ENCODE results near the gene OSBPL2. TPM values are rescaled to one million over a fixed set of nuclear protein-coding genes. Genes with fewer than 3 reads are reported as not detected.

The OSBPL2 gene
- total RNA-seq, 1 donor from 2014 or later = 21.1 TPM

GRCh38 chr20:62333820-62334595, 95.7 kb downstream of the OSBPL2 start:
- ATAC-seq = peak; percentile 3
- DNase-seq (ENCODE audit: low spot score) = no peak

- ATAC-seq (no peak), DNase-seq (ENCODE audit: low spot score) (no peak)
These were observed 96.6 kb downstream of the OSBPL2 start for GRCh38 chr20:62334881-62335280.

GRCh38 chr20:62335532-62335931, 97.2 kb downstream of the OSBPL2 start:
- ATAC-seq (no peak), DNase-seq (ENCODE audit: low spot score) (no peak)

- DNase-seq (ENCODE audit: low spot score) = no peak
These were observed 98.0 kb downstream of the OSBPL2 start for GRCh38 chr20:62336329-62336728.

GRCh38 chr20:62336775-62337557, 98.6 kb downstream of the OSBPL2 start:
- ATAC-seq = no peak

More at GRCh38 chr20:62336329-62336728, 98.0 kb downstream of the OSBPL2 start:
- ATAC-seq = no peak

GRCh38 chr20:62337558-62338293, 99.4 kb downstream of the OSBPL2 start:
- ATAC-seq = no peak

More at GRCh38 chr20:62336775-62337557, 98.6 kb downstream of the OSBPL2 start:
- DNase-seq (ENCODE audit: low spot score) = no peak

GRCh38 chr20:62338294-62338620, 99.9 kb downstream of the OSBPL2 start:
- no peak for DNase-seq (ENCODE audit: low spot score)
- ATAC-seq = no peak

More at GRCh38 chr20:62337558-62338293, 99.4 kb downstream of the OSBPL2 start:
- DNase-seq (ENCODE audit: low spot score) = no peak

GRCh38 chr20:62339647-62340062, 101.3 kb downstream of the OSBPL2 start:
- DNase-seq (ENCODE audit: low spot score) = no peak
- ATAC-seq = no peak

GRCh38 chr20:62342910-62343309, 104.6 kb downstream of the OSBPL2 start:
- ATAC-seq = peak; percentile 71
- DNase-seq (ENCODE audit: low spot score) = no peak

- no peak for ATAC-seq
- no peak for DNase-seq (ENCODE audit: low spot score)
These were observed 105.8 kb downstream of the OSBPL2 start for GRCh38 chr20:62344092-62344491.

GRCh38 chr20:62344782-62345181, 106.5 kb downstream of the OSBPL2 start:
- DNase-seq (ENCODE audit: low spot score) (no peak), ATAC-seq (no peak)

Other genes starting within 250 kb of the OSBPL2 start
- 11.3 TPM for gene TAF4, start 172.6 kb upstream of the OSBPL2 start, total RNA-seq
- gene LSM14B, start 116.0 kb upstream of the OSBPL2 start, total RNA-seq = 19.6 TPM
- gene PSMA7, start 95.1 kb upstream of the OSBPL2 start, total RNA-seq = 138 TPM
- gene SS18L1, start 94.8 kb upstream of the OSBPL2 start, total RNA-seq = 33.4 TPM
- 31.0 TPM for gene MTG2, start 55.5 kb upstream of the OSBPL2 start, total RNA-seq
- gene HRH3, start 18.2 kb upstream of the OSBPL2 start, total RNA-seq = not detected
- 61.0 TPM for gene ADRM1, start 64.5 kb downstream of the OSBPL2 start, total RNA-seq
- 112 TPM for gene LAMA5, start 128.8 kb downstream of the OSBPL2 start, total RNA-seq
- gene RPS21, start 148.6 kb downstream of the OSBPL2 start, total RNA-seq = 432 TPM
- 1.8 TPM for gene CABLES2, start 168.8 kb downstream of the OSBPL2 start, total RNA-seq
- not detected for gene RBBP8NL, start 189.0 kb downstream of the OSBPL2 start, total RNA-seq
- 0.48 TPM for gene GATA5, start 237.5 kb downstream of the OSBPL2 start, total RNA-seq